Left forelimb (tissue), 1 donor: ENCODE data around the gene JADE3.

Experiments
- DNase-seq: peaks from one replicate; pipeline ENCODE4 v3.0.0-alpha.2; 2018; ENCODE audit warnings: low spot score

The JADE3 gene

DNA sequence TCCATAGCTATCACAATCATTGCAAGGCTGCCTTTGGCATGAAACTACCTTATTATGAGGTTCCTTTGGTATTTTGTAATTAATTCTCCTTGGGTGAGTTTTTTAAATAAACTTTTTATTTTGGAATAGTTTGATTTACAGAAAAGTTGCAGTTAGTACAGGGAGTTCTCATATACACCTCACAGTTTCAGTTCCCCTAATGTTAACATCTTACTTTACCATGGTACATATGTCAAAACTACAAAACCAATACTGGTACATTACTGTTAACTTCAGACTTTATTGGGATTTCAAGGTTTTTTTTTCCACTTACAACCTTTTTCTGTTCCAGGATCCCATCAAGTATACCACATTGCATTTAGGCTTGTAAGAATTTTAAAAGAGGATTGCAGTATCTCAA lies 114.0 kb downstream of the JADE3 start:
- no peak for DNase-seq

DNA sequence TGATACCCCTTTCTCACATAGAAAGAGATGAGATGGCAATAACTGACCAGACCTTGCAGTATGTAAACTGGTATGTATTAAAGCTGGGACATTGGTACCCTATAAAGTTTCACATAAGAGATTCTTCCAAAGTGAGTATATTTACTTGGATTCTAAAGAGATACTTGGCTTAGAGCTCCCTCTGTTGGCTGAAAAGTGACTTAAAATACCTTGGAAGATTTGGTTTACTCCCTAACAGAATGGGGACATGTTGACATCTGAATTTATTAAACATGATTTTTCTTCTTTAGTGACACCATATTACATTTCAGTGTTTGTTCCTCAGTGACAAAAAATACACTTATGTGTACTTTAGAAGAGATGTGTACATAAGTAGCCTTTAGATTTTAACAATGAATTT lies 118.1 kb downstream of the JADE3 start:
- no peak for DNase-seq

- no peak for DNase-seq
Observed at GRCh38 chrX:47047989-47048388, 135.8 kb downstream of the JADE3 start.

DNA sequence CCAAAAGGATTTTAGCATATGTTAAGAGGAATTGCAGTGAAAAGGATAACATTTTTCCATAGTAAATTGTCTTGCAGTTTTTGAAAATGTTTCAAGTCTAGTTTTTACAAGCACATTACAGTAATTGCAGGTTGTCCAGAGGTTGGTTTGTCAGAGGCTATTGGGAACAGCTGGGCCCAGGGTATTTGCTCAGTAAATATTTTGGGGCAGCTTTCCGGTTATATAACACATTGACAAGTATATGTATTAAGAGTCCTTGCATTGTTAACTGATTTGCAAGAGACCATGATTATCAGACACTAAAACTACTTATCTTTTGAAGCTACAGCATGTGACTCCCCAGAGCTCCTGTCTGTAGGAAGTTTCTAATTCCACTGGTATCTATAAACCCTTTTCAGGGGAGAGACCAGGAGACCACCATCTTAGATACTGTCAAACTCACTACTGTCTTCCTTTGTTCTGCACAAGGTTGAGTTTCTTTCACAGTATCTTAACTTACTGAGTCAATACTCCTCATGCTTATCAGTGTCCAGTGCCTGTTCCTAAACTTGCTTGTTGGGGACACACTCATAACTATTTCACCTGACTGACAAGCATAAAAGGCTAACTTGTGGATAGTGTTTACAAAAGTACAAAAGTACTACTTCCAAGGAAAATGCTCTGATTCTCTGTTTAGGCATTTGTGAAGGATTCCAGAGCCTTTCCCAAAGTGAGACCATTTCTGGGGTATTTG lies 147.1 kb downstream of the JADE3 start:
- no peak for DNase-seq

- no peak for DNase-seq
Observed at GRCh38 chrX:47060708-47061107, 148.5 kb downstream of the JADE3 start.

DNA sequence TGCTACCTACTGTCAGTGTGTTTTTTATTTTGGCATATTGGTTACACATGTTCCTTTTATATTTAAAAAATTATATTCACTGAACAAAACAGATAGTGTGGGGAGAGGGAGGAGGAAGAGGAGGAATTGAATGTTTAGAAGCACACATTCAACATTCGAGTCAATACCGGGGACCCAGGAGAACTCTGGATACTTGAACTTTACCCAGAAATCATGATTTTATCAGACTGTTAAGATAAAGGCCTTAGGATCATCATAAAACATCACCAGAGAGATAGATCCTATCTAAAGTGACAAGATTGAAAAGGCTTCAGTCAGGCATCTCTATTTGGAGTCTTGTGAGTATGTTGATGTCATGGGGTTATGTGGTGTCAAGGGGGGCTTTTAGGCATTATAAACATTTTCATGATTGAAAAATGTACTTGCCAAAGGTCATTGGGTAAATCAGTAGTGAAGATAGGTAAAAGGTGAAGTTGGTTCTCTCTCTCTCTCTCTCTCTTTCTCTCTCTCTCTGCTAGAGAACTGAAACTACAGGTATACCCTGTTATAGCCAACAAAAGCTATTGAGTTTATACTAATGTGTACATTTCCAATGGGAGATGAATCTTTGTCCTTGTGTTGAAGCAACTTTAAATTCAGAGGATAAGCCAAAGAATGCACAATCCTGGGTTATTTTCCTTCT lies 149.2 kb downstream of the JADE3 start:
- no peak for DNase-seq

- no peak for DNase-seq
Observed at GRCh38 chrX:47063179-47063578, 151.0 kb downstream of the JADE3 start.

DNA sequence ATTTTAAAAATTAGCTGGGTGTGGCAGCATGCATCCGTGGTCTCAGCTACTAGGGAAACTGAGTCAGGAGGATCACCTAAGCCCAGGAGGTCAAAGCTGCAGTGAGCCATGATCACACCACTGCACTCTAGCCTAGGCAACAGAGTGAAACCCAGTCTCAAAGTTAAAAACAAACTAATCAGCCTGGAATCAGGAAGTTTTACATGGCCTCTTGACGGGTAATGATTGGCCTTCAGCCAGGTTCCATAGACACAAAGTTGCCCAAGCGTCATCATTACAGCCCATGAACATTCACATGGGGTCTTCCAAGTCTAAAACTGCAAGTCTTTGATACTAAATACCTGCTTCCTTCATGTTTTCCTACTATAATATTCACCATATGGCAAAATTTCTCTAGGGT lies 156.0 kb downstream of the JADE3 start:
- no peak for DNase-seq

GRCh38 chrX:47068720-47069119 lies 156.5 kb downstream of the JADE3 start:
- no peak for DNase-seq

DNA sequence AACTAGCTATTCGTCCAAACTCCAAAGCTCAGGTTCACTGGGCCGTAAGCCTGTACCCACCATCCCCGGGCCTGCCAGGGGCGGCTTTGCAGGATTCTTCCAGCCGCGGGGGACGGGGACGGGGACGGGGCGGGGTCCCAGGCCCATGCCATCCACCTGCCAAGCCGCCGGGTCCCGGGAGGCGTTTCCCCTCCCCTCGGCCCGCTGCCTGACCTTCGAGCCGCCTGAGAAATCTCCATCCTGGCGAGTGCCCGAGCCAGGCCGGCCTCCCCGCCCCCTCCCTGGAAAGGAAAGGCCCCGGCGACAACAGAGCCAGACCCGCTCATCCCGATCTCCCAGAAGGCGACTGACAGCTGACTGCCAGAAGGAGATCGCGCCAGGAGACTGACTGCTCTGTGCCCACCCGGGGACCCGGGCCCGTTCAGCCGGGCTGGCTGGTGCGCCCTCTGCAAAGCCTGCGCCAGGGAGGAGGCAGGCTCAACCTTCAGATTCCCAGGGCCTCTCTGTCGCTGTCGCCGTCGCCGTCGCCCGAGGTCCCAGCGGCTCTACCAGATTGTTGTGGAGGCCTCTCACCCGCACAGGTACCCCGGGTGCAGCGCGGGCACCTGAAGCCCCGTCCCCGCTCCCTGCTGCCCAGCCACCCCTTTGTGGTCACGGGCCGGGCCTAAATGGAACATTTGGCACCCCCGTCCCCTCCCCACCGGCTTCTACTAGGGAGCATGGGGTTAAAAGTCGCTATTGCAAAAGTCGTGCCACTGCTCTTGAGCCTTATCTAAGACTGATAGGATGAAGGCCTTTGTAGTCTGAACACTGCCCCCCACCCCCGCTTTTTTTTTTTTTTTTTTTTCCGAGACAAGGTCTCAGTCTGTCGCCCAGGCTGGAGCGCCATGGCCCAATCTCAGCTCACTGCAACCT lies 166.2 kb downstream of the JADE3 start, which contains the start of gene RGN:
Gene RGN (plus strand): TSS at position 315 of the 915 bp plus-strand sequence. CDS start 2,702 bp downstream, outside the sequence.
- peak; percentile 63 for DNase-seq

DNA sequence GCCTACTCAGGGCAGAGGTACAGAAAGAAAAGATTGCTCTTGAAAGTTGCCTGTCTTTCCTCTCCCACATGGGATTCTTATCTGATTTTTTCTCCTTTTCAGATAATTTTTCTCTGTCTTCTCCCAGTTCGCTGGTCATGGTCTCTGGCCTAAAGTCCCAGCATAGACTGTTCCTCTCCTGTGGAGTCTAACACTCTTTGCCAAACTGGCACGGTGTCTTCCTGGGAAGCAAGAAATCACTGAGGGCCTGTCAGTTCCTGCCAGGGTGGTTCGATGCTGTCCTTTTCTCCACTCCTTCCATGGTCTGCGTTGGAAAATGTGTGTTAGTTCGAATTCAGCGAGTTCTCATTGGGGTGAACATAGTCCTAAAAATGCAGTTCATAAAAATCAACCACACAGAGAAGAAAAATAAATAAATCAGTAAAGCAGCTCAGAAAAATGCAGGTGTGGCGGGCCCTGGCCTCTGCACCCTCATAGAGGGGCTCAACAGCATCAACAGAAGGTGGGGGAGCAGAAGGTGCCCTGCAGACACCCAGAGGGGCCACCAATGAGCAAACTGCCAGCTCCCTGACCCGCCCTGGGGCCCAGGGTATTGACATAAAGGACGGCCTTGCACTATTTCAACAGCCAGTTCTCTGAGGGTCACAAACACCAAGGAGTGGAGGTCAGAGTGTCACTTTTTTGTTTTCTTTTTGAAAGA lies 168.1 kb downstream of the JADE3 start:
- no peak for DNase-seq

- DNase-seq: no peak
Observed at GRCh38 chrX:47080915-47081236, 168.7 kb downstream of the JADE3 start.

DNA sequence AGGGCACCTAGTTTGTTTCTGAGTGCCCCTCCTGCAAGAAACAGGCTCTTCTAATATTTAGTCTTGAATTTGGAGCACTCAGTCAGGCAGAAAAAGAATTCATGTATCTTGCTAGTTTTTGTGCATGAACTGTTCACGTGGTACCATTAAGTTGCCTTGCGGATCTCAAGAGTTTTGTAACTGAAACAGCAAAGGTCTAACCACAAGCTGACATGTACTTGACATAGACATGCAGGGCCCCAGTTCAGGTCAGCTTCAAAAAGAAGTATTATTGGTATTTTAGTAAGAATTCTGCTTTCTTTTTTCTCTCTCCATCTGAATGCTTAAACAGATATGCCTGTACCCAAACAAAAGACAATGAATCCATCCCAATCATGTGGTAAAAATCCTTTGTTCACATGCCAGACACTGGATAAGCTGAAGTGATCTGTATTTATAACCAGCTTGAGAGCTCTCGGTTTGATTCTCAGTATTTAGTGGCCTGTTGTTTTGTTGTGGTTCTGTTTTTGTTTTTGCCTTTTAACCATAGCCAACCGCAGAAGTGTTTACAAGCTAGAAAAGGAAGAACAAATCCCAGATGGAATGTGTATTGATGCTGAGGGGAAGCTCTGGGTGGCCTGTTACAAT lies 179.0 kb downstream of the JADE3 start:
- no peak for DNase-seq

GRCh38 chrX:47093248-47093647 lies 181.0 kb downstream of the JADE3 start:
- DNase-seq: no peak

GRCh38 chrX:47093860-47094259 lies 181.6 kb downstream of the JADE3 start:
- DNase-seq: no peak

- DNase-seq: no peak
Observed at GRCh38 chrX:47097018-47097417, 184.8 kb downstream of the JADE3 start.

DNA sequence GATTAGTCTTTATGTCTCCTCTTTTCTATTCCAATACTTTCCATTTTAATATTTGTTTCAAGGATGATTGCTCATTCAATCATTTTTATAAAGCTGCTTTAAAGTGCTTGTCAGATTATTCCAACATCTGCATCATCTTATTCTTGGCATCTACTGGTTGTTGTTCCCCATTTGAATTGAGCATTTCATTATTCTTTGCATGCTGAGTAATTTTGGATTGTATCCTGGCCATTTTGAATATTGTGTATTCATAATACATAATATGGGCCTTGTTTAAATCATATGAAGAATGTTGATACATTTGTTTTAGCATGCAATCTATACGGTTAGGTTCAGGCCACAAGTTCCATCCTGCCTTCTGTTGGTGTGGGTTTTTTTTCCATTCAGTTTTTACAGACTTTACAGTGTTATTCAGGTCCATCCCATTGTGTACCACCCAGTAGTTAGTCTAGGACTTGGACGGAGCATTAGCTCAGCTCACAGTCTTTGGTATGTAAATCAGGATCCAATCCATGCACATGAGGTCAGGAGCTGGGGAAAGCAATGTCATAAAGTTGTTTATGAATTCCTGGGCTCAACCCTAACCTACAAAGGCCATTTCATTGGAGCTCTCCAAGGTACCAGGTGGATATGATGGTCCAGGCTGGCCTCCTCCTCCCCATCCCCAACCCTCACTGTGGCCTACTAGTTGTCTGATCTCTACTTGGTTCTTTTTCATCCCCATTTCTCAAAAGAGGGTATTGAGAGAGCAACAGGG lies 186.3 kb downstream of the JADE3 start:
- DNase-seq: no peak

GRCh38 chrX:47101206-47101605 lies 189.0 kb downstream of the JADE3 start:
- DNase-seq: no peak
